HG03045 (cell line): ENCODE data around the gene SYNGR2.

Experiments used
- ATAC-seq: cut with Tn5 transposase; IDR thresholded peaks from one replicate; pipeline ENCODE4 v1.9.1; 2021; ENCODE audit warnings: mild to moderate bottlenecking, moderate library complexity; ENCODE audit not compliant: unreplicated experiment

SYNGR2 gene

DNA sequence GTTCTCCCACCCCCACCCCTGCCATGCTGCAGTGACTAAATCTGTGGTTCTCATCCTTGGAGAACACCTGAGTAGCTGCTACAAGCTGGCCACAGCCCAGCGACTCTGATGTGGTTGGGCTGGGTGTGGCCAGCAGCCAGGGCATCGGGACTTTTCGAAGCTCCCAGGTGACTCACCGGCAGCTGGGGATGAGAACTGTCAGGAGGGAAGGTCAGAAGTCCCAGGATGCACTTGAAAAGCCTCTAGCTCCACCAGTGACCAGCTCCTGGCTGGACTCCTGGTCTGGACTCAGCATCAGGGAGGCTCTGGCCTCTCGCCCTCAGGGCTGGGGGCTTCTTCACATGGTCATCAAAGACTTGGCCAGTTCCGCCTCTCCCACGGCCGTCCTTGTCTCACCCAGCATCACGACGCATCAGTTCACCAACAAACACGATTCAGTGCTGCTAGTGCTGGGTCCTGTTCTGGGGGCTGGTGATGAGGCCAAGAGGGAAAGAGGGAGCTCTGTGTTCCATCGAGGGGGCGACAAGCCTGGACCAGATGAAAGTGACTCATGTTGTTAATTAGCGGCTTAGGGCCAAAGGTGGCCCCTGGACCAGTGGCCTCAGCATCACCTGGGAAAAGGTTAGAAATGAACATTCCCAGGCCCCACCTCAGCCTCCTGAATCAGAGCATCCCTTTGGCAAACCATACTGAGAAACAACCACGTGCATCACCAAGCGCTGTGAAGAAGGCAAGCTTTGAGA is 26.1 kb upstream of the SYNGR2 start:
- no peak for ATAC-seq

DNA sequence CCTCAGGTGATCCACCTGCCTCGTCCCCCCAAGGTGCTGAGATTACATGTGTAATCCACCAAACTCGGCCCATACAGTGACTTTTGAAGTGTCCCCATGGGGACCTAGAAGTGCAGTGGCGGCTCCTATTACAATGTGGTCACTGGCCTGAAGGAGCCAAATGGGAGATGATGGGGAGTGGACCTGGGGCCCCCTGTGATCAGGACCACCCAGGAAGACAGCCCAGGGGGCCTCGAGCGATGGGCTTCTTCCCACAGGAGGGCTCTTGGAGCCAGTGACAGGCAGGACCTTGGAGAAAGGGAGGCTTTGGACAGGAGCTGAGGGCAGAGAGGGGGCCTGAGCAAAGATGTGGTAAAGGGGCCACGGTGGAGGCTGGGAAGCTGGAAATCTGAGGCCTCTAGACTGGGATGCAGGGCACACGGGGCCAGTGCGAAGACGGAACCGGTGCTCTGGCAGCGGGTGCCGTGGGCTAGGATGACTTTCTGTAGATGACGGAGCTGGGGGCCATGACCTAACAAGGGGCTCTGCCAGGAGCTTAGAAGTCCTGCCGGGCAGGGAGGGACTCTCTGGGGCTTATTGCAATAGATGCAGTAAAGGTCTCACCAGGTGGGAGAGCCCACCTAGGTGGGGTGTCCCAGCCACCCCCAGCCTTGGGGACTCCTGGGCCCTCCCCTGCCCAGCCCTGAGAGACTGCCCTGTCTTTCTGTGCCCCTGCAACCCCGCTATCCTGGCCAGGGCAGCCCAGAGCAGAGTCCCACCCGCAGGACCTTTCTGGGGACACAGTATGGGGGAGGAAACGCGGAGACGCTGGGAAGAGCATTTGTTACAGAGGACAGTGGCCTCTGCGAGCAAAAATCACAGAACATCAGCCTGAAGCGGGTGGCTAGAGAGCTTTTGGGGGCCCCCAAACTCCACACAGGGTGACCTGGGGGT is 24.9 kb upstream of the SYNGR2 start:
- ATAC-seq: no peak

DNA sequence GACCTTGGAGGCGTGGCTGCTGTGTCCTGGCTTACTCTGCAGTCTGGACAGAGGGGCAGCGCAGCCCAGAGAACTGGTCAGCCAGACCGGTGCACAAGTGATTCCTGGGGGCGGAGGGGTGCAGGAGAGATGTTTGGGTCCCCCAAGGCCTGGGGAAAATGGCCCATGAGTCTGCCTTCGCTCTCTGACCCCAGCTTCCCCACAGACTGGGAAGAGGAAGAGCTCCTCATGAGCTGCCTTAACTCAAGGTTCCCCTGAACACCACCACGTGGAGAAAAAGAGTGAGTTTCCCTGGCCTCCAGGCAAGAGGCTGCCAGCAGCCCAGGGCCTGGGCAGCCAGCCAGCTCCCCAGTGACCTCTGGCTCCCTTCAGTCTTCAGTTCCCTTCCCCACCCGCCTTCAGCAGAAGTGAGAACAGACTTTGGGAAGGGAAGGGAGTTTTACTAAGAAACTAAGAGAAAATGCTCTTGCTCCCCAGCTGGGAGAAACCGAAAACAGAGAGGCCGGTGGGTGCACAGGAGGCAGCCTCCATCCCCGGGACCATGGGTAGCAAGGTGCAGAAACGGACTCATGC is 24.1 kb upstream of the SYNGR2 start:
- no peak for ATAC-seq

DNA sequence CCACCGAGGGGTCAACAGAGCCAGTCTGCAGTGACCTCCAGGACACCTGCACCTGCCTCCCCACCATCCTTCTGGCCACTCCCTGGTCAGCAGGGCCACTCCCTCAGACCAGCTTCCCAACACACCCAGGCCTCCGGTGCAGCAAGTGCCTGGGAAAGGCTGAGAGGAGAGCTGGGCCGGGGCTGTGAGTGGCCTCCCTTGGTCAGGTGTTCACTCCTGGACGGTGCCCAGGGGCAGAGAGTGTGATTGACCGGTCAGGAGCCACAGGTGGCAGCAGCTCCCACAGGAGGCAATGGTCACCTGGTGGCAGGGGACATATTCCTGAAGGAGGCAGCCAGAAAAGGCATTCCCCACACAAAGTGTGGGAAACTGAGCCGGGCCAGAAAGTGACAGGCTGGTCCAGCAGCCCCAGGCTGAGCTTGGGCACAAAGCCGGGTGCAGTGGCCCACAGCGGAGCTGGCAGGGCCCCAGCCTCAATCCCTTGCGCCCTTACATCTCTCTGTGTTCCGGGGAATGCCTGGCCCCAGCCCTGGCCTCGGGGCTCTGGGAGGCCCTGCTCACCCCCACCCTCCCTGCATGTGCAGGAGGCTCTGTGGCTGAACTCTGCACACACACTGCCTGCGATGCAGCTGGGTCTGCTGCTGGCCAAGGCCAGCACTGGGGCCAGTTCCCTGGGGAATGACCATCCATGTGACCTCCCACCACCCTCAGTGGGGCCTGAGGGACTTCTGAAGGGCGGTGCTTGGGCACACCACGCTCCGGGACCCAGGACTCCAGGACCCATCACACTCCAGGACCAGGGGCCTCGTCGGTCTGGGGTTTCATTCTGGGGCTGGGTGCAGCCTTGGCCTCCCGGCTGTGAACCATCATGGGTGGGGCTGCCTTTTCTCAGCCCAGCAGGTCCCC is 23.4 kb upstream of the SYNGR2 start:
- ATAC-seq: no peak

DNA sequence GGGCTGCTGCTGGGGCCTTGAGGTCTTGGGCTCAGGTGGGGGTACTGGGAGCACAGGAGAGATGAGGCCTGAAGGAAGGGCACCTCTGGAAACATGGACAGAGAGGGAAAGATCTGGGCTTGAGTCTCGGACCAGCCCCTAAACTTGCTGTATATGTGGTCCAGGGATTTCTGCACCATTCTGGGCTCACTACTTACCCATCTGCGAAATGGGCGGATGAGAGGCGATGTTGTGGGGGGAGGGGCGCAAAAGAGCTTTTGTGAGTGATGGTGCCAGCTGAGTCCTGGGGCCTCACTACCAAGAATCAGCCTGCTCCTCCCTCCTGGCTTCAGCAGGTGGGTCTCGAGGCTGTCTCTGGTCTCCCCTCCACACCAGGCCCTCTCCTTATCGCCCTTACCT is 21.9 kb upstream of the SYNGR2 start:
- no peak for ATAC-seq

DNA sequence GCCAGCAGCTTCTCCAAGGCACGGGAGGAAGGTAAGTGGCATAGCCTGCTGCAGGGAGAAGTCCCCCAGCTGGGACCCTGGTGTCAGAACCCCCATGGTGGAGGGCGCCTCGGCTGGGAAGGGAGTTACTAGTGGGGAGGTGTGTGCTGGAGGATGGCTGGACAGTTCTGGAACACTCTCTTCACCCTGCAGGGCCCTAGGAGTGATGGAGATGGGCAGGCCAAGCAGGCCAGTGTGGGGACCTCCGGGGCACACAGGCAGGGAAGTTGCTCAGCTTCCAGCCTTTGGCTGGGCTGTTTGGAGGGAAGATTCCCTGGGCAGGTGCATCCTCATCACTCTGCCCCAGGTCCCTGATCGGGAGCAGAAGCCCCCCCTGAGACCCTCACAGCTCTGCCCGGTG is 21.5 kb upstream of the SYNGR2 start:
- ATAC-seq: no peak

DNA sequence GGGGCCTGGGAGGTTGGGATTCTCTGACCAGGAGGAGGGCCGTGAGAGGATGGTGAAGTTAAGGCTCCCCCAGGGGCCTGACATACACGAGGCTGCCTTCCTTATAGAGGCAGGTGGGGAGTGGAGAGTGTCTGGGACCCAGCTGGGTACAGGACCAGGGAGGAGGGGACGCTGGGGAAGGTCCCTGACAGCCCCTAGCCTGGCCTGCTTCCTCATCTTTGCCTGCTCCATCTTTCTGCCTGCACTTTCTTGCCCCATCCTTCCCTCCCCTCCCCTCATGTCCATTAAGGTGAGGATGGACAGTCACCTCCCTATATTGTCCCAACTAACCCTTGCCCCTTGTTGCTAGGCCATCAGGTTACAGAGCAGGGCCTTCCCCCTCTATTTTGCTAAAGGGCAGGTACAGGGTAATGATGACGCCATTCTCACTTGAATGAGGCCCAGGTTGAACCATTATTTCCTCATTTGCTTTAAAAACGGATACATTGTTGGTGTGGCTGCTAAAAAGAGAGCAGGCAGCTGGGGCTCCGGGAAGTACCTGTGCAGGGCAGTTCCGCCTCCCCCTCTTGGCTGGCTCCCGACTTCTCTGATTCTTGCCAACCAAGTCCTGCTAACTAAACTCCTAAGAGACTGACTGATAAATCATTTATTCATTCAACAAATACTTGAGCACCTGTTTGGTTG is 20.9 kb upstream of the SYNGR2 start:
- ATAC-seq: no peak

DNA sequence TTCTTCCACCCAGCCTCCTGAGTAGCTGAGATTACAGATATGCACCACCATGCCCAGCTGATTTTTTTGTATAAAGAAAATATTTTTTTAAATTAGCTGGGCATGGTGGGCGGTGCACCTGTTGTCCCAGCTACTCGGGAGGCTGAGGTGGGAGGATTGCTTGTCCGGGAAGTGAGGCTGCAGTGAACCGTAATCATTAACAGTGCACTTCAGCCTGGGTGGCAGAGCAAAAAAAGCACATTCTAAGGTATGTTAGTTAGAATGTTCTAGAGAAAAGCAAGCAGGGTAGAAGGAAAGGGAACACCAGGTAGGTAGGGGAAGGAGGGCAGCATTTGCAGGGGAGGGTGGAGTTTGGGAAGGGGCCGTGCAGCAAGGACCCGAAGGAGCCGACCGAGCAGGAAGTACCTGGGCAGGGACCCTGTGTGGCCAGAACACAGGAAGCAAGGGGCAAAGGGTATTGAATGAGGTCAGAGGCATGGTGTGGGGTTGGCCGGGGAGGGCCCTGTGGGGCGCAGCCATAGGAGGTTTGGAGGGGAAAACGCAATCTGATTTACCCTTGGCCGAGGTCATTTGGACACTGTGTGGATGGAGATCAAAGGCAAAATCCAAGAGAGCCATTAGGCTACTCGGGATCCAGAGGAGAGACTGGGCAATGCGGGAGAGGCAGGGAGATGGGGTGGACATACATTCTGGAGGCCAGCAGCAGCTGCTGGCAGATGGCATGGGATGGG is 19.9 kb upstream of the SYNGR2 start:
- no peak for ATAC-seq

DNA sequence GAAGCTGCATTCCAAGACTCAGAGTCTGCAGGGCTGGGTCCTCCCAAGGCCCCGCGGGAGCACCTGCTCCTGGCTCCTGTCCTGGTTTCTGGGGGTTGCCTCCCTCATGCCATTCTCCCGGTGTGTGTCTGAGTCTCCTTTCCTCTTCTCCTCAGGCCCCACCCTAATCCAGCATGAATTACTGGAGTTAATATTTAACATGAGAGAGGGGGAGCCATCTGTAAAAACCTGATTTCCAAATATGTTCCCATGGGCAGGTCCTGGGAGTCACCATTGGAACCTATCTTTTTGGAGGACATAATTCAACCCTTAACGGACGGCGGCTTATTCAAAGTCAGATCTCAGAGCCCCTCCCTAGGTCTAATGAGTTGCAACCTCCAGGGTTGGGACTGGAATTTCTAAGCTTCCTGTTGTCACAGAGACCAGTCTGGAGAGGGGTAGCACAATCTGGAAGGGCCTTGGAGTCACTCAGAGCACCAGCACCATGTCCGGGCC is 16.8 kb upstream of the SYNGR2 start:
- ATAC-seq: no peak

DNA sequence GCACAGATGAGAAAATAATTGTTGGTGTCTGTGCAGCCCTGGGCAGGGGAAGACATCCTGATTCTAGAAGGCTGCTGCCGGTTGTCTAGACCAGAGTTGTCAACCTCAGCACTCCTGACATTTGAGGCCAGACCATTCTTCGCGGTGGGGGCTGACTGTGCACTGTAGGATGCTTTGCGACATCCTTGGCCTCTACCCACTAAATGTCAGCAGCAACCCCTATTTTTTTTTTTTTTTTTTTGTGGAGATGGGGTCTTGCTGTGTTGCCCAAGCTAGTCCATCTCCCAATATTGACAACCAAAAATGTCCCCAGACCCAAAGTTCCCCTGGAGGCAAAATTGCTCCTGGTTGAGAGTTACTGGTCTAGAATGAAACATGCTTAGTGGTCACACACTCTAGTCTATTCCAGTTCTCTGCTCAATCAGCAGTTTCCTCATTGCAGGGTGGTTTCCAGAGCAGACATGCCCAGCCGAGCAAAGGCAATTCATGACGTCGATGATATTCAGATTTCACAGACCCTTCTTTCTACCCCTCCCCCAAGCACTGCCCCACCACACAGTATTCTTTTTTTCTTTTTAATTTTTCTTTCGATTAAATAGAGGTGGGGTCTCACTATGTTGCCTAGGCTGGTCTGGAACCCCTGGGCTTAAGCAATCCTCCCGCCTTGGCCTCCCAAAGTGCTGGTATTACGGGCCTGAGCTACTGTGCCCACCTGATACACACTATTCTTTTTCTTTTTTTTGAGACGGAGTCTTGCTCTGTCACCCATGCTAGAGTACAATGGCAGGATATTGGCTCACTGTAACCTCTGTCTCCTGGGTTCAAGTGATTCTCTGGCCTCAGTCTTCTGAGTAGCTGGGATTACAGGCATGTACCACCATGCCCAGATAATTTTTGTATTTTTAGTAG is 13.2 kb upstream of the SYNGR2 start:
- ATAC-seq: peak; percentile 41

DNA sequence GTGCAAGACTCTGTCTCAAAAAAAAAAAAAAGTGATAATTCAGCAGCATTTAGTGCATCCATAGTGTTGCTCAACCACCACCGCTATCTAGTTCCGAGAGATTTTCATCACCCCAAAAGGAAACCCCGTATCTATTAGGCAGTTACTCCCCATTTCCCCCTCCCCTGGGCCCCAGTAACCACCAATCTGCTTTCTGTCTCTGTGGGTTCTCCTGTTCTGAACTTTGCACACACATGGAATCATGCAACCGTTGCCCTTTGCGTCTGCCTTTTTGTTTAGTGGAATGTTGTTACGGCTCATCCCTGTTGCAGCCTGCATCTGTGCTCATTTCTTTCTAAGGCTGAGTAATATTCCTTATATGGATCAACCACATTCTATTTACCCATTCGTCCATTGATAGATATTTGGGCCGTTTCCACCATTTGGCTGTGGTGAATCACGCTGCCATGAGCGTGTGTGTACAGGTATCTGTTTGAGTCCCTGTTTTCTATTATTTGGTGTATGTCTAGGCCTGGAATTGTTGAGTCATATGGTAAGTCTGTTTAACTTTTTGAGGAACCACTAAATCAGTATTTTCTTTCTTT is 8.7 kb upstream of the SYNGR2 start:
- no peak for ATAC-seq

DNA sequence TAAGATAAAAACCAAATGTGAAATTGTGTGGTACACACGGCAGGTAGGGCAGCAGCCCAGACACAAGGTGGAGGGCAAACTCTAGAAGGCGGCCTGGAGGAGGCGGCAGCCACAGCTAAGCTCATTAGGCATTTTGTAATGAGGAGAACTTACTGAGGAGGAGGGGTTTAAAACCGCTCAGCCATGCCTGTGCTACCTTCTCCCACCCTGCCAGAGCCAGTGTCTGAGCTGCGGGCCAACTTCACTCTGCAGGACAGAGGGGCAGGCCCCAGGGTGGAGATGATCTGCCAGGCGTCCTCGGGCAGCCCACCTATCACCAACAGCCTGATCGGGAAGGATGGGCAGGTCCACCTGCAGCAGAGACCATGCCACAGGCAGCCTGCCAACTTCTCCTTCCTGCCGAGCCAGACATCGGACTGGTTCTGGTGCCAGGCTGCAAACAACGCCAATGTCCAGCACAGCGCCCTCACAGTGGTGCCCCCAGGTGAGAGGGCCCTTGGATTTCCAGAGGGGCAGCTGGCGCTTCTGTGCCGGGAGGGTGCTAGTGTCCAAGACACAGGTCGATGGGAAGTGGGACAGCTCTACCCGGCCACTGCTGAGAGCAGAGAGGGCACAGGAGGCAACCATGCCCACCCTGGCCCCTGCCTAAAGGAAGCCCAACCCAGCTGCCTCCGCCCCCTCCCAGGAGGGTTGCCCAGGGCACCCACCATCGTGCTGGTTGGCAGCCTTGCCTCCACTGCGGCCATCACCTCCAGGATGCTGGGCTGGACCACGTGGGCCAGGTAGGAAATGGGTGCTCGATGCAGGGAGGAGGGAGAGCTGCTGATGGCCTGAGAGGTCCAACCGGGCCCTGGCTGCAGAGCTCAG is 4.3 kb upstream of the SYNGR2 start:
- no peak for ATAC-seq

DNA sequence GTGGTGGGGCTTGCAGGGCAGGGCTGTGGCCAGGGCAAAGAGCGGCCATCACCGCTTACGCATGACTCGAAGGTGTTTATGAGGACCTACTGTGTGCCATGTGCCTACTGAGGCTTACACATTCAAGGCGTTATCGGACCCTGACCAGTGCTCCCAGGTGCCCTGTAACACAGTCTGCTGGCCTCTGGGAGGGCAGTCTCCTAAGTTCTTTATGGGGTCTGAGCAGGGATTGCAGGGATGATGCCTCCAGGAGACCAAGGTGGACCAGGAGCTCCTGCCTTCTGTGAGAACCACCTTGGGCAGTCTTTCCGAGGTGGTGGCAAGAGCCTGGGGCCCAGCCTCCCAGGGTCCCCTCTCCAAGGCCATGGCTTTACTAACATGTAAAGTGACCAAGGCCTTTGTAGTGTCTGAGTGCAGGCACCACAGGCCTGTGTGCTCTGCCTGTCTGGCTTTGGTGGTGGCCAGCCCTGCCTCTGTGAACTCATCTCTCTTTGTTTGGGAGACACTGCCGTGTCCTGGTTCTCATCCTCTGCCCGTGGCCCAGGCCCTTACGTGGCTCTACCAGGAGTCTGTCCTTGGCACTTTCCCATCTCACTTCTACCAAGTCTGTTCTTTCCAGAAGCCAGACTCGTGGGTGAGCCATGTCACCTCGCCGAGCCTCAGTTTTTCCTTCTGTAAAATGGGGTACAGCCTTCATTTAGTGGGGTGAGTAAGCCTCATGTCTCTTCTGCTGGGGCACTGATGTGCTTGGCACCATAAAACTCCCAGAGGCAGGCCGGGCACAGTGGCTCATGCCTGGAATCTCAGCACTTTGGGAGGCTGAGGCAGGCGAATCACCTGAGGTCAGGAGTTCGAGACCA is 3.4 kb upstream of the SYNGR2 start:
- ATAC-seq: no peak

DNA sequence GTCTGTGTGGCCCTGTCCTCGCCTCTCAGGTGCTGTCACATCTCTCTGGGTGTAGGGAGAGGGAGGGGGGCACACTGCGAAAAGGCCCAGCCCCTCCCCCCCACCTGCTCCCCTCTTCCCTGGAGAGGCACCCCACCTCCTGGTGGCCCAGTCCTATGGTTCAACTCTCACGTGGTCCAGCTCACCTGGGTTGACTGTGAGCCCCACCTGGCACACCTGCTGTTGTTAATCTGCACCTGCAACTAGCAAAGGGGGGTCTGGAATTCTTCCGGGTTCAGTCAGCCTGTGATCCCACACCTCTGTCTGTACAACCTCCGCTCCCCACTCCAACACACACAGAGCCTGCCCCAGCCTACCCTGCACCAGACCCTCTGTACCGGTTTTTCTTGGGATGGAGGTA is 2.0 kb upstream of the SYNGR2 start:
- no peak for ATAC-seq

DNA sequence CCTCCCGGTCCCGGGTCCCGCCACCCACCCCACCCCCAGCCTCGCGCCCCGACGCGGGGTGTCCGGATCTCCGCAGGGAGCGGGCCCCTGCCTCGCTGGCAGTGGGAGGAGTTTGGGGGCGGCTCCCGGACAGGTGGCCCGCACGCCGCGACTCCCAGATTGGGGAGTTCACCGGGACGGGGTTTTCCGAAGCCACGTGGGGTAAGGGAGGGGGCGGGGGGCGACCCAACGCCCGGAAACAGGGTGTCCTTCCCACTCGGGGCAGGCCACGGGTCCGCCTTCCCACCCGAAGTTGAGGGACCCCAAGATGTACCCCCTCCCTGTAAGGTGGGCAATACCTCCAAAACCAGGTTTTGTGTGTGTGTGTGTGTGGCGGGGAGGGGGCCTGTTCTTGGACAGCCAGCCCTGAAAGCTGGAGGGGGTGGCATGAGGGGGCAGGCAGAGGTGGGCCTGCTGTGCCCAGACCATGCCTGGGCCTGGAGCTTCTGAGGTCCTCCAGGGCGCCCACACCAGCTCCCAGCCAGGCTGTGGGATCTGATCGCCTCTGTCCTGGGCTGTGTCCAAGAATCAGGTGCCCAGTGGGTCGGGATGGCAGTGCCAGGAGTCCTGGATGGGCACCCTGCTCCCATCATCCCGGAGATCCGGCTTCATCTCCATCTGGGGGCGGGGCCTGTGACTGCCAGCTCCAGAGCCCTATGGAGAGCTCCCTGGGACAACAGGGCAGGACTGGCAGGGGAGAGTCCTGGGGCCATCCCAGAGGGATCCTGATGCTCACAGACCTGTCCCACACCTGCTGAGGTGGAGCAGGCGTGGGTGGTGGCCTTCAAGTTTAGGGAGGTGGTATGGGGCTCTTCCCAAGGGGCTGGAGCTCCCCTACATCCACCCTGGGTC is 767 bp downstream of the SYNGR2 start:
- ATAC-seq: peak; percentile 23
